ENCODE results near the gene MEN1.
"Not testable (repeated sequence)": the region's sequence is repeated elsewhere in the genome, so short reads cannot be mapped to it uniquely, and the experiment has no call there.

MEN1 gene

DNA sequence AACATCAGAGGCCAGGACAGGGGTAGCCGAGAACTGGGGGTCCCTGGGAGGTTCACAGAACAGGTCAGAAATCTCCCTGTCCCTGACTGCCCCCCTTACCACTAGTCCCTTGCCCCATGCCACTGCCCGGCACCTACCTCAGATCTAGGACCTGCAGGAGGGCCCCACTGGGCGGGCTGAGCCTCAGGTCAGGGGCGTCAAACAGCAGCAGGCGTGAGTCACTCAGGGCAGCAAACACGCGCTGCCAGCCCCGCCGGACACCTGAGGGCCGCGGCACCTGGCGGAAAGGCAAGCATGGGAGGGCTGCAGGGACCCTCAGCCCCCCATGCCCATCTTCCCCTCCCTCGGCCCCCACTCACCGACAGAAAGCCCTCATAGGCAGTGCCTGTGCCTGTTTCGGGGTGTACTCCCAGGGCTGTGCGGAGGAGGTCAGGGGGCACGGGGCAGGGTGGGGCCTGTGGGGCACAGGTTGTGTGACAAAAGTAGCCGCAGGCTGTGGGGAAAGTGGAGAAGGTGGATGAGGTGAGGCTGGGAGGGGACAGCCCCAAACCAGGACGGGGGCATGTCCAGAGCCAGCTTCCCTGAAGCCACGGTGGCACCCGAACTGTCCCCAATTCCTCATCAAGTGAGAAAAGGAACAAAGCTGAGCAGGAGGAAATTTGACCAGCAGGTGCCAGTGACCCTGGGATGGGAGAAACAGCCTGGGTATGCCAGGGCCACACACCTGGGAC, 22.3 kb upstream of the MEN1 start:
- no peak for DNase-seq

DNA sequence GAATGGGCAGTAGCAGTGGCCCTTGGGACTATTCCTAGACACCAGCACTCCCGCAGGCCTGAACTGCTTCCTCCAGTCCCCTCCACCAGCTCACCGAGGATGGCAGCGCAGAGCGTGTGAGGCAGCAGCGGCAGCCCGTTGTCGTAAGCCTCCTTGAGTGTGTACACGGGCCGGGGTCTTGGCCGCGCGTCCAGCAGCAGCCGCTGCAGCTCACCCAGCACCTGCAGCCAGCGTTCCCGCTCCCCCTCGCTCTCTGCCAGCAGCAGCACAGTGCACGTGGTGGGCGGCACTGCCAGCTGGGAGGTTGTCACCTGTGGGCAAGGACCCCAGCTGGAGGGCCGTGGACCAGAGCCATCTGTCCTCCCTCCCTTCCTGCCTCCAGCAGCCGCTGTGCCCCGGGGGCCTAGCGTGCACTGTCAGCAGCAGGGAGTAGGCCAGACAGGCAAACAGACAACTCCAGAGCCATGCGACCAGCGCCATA, 21.1 kb upstream of the MEN1 start:
- no peak for DNase-seq

DNA sequence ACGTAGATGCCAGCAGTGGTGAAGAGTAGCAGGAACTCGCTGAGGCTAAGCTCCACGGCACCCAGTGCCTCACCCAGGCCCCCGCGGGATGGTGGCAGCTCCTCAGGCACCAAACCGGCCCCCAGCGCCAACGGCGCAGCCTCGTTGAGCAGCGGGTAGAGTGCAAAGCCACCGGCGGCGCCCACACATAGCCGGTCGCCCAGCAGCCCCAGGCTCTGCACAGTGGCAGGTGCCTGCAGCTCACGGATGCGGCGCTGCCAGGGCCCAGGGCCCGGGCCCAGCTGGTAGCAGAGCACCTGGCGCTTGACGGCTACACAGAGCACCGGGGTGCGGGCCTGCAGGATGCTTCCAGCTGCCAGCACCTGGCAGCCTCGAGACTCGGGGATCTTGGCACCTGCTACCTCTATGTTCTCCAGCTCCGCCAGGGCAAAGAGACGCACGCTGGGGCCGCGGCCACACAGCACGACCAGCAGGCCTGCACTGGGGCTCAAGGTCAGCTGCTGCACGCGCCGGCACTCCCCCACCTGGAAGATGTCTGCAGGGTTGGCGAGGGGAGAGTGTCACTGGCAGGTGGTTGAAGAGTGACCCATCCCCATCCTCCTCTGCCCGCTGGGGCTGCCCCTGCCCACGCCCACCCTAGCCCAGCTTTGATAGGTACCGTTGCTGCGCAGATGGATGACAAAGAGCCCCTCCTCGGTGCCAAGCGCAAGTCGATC, 19.3 kb upstream of the MEN1 start:
- DNase-seq, result no peak

DNA sequence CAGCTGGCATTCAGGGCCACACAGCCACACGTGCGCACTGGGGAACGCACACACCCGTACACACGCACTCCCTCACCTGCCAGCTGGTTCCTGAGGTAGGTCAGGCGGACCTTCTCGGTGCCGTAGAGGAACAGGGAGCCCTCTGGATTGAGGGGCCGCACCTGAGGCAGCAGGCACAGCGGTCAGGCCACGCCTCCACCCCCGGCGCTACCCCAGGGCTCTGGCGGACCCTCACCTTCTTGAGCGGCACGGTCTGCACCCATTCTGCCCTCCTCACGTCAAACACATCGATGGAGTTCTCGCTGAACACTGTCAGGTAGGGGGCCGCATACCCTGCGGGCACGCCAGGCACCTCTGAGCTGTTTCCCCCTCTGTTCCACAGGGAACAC, 17.1 kb upstream of the MEN1 start:
- DNase-seq, result no peak

DNA sequence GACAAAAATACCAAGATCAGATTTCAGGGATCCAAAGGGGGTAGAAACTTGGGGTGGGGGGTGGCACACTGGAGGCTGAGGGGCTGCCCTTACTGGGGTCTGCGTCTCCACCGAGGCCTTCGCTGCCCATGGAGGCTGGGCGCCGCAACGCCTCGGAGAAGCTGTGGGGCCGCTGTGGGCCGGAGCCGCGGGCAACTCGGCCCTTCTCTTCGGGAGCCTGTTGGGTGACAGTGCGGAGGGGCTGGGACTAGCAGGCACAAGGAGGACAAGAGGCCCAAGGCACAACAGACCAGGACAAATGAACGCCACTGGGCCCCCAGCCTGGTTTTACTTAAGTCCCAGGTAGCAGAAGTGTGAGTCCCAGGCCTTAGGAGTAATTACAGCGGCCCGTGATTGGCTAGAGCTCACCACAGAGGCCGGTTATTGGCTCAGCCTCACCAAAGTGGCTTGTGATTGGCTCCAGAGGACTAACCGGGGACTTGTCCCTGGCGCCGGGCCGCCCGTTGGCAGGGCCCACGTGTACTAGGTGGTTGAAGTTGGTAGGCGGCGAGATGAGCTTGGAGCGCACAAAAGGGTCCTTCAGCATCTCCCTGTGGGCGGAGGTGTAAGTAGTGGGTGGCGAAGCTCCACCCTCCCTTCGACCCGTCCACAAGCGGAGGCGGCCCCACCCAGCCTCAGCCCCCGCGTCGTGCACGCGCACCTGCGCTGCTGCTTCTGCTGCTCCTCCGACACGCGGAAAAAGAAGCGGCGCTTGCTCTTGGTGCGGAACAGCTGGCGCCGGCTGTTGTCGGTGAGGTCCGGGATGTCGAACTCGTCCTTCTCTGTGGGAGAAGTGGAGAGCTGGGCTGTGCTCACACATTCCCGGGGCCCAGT, 16.5 kb upstream of the MEN1 start:
- no peak for DNase-seq

DNA sequence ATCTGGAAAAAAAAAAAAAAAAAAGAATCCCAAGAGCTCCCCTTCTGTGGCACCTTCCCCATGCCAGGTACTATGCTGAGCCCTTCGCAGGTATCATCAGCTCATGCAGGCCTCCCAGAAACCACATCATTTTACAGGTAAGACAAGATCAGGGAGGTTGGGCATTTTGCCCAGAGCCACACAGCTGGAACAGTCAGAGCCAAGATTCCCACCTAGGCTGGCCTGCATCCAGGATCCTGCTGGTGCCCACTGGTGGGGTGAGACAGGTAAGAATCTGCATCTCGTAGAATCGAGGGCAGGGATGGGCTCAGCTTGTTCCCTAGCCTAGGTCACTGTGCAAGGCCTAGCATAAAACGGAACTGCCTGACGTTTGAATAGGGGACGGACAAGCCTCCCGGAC, 15.7 kb upstream of the MEN1 start:
- DNase-seq, result no peak

DNA sequence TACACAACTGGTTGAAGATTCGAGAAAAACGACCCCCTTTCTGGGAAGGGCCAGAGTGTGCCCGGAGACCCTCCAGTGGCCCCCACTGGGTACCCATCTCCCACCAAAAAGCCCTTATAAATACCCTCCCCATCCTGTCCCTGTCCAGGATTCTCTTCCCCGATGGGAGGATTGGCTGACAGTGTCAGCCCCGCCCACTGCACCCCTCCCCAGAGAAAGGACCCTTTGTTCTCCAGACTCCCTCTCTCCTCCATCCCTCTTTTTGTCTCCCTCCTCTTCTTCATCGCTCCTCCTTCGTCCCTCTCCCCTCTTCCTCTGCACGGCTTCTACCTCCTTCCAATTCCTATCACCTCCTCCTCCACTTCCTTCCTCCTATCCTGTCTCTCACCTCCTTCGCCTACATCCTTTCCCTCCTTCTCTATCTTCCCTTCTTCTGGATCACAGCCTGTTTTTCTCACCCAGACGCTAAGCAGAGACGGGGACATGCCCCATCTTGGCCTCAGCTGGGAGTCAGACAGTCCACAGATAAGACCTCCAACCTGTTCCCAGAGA, 13.3 kb upstream of the MEN1 start:
- no peak for DNase-seq

DNA sequence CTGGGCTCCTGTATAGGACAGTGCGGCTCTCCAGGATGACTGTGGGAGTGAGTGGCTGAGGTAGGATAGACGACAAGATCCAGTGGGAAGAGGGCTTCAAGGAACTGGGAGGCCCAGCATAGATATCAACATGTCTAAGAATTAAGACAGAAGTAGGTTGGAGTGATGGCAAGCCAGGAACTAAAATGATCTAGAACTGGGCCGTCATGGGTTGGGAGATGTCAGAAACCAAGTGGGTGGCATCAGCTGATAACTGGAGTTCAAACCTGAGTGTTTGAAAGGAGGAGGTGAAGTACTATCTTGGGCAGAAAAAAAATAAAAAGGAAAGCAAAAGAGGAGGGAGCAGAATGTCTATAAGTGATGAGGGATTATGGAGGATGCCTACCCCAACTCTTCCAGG, 7.1 kb upstream of the MEN1 start:
- no peak for DNase-seq

DNA sequence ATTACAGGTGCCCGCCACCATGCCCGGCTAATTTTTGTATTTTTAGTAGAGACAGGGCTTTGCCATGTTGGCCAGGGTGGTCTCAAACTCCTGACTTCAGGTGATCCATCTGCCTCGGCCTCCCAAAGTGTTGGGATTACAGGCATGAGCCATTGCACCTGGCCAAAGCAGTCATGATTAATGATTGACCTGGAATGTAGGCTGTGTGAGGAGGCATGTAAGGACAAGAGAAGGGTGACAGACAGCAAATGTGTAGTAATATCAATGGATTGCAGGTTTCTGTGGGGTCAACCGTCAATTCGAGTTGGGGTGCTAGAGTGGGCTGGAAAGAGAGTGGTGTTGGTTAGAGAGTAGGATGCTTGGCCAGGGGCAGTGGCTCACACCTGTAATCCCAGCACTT, 5.1 kb upstream of the MEN1 start:
- DNase-seq, result not testable (repeated sequence)

DNA sequence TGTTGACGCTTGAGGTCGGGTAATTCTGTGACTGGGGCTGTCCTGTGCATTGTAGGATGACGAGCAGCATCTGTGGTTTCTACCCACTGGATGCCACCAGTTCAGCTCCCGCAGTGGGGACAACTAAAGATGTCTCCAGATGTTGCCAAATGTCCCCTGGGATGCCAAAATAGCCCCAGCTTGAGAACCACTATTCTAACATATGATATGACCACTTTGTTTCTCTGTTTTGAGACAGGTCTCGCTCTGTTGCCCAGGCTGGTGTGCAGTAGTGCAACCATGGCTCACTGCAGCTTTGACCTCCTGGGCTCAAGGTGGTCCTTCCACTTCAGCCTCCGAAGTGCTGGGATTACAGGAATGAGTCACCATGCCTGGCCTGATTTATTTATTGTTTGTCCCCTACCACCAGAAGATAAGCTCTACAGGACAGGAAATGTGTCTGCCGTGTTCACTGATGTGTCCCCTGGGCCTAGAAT, 4.4 kb upstream of the MEN1 start:
- DNase-seq, result no peak

DNA sequence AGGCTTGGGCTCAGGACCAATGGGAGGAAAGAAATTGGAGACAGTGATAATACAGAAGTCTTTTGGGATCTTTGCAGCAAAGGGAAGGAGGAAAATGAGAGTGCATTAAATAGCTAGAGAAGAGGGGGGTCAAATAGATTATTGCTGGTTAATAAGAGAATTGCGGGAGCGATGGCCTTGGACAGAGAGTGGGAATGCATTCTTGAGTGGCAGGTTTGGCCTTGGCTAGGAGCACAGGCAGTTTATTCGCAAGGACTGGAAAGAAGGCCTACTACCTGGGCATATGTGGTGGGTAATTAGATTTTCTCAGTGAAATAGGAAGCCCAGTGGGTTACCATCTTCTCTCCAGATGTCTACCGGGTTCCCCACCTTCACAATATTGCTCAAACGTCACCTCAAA, 3.5 kb upstream of the MEN1 start:
- no peak for DNase-seq

DNA sequence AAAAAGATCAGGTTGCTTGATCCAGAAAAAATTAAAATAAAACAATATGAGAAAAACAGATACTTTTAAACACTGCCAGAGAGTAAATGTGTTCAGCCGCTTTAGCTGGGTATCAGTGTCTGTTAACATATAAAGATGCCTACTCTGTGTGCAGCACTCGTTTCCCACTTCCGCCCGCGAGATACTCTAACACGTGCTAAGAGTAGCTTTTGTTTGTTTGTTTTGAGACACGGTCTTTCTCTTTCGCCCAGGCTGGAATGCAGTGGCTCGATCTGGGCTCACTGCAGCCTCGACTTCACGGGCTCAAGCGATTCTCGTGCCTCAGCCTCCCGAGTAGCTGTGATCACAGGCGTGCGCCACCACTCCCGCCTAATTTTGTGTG, 531 bp upstream of the MEN1 start:
- peak in 1 of 2 experiments; percentile 56 for DNase-seq

DNA sequence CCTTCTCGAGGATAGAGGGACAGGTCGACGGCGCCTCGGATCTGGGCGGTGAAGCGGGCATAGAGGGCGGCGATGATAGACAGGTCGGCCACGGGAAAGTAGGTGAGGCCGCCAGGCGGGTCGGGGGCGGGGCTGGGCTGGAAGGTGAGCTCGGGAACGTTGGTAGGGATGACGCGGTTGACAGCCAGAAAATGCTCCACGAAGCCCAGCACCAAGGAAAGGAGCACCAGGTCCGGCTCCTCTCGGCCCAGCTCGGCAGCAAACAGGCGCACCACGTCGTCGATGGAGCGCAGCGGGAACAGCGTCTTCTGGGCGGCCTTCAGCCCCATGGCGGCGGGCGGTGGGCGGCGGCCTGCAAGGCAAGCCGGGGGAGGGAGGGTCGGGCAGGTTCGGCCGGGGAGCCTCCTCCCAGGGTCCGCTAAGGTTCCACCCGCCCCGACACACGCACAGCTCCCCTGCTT, 540 bp downstream of the MEN1 start:
- DNase-seq, result peak in 1 of 2 experiments; percentile 19

DNA sequence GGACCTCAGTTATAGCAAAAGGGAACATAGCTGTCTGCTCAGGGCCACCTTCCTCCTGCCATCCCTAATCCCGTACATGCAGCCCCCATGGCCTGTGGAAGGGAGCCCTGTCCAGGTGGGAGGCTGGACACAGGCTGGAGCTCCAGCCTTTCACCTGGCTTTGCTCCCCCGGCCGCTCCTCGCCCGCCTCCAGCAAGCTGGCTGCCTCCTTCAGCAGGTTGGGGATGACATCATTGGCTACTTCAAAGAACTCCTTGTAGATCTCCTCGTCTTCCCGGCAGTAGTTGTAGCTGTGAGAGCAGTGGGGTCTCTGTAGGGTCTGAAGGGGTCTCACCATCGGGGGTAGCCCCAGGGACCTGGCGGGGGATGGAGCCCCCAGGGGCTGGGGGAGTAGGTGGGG, 4.9 kb downstream of the MEN1 start:
- DNase-seq, result no peak

DNA sequence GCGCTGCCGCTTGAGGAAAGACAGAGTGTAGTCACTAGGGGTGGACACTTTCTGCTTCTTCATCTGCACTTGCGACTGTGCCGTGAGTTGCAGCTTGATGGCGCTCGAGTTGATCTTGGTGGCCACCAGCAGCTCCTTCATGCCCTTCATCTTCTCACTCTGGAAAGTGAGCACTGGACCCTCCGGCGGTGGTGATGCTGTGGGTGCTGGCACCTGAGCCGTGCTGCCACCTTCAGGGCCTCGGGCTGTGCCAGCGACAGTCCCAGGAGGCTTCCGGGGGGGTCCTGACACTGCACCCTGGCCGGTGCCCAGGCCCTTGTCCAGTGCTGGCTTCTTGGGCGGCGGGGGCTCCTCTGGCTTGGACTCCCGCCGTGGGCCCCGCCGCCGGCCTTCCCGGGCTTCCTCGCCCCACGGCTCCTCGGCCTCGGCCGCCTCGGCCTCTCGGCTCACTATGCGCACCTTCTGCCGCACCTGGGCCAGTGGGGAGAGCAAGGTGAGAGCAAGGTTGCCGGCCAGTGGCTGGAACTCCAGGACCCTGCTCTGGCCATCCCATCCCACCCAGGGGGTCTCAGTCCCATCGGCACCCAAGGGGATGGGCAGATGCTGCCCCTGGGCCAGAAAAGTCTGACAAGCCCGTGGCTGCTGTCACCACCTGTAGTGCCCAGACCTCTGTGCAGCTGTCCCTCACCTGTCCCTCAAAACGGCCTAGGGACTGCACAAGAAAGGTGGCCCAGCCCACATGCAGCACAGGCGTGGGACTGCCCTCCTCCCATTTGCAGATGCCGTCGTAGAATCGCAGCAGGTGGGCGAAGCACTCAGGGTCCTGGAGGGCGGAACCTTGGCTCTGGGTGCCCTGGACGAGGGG, 5.8 kb downstream of the MEN1 start:
- DNase-seq, result no peak

DNA sequence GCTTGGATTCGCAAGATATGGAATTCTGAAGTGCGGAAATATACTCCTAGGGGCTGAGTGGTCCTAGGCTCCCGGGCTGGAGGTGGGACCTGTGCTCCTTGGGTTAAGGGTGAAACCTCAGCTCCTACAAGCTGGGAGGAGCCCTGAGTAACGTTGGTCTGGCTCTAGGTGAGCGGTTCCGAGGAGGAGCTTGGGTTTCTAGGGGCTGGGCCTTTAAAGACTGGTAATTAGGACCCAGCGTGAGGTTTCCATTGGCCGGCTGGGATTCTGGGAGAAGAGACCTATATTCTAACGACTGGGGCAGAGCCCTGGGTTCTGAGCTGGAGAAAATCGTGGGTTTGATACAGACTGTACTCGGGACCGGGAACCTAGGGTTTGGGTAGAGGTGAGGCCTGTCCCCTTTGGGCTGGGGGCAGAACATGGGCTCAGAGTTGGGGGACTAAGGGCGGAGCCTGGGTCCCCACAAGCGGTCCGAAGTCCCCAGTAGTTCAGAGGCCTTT, 6.5 kb downstream of the MEN1 start:
- DNase-seq, result peak in 1 of 2 experiments; percentile 42

DNA sequence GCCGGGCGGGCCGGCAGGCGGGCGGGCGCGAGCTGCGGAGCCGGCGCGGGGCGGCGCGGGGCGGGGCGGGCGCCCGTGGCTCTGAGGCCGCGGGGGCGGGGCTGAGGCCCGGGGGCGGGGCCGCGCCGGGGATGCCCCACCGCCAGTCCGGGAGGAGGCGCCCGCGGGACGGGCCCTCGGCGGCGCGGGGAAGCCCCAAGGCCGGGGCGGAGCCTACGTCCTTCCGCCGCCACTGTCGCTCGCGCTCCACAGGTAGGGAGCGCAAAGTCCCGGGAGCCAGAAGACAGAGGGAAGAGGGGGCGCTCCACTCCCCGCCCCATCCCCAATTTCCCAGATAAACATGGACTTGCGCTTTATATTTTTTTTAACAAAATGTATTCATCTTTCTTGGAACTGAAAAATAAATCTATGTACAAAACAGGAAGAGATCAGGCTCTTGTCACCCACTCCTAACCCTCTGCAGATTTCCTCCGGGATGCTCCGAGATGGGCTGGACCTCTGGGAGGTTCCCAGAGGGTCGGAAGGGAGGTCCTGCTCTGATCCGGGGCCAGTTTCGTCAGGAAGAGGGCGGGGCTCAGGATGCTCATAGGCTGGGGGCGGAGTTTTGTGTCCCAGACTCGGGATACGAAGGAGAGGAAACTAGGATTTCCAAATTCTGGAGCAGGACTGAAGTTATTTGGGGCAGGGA, 7.0 kb downstream of the MEN1 start, which contains the start of gene MAP4K2:
Gene MAP4K2 (minus strand): TSS at position 57 of the 688 bp plus-strand sequence. CDS start 65 bp downstream, outside the sequence.
- peak; percentile 72 to 85 for DNase-seq

DNA sequence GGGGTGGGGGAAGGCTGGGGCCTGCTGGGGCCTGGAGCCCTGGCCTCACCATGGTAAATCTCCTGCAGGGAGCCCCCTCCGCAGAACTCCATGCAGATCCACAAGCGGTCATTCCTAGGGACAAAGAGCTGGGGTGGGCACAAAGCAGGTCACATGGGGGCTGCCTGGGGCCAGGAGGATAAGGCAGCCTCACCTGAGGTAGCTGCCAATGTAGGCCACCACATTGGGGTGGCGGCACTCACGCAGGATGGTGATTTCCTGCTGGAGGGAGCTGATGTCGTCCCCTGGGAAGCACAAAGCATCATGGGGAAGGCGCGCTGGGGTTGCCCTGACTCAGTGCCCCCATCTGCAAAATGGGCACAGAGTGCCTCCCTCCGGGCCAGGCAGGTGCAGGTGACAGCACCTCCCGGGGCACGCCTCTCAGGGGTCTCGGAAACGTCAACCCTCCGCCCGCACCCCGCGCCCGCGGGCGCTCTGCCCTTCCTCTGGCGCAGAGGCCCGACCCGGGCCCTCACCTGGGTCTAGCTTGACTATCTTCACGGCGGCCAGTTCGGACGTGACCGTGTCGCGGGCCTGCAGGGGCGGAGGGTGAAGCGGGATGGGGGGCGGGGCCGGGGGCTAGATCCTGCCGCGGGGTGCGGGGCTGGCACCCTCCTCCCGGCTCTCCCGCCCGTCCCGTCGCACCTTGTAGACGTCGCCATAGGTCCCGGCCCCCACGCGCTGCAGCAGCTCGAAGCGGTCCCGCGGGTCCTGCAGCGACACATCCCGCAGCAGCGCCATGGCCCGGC, 7.8 kb downstream of the MEN1 start:
- DNase-seq, result peak in 1 of 2 experiments; percentile 41

DNA sequence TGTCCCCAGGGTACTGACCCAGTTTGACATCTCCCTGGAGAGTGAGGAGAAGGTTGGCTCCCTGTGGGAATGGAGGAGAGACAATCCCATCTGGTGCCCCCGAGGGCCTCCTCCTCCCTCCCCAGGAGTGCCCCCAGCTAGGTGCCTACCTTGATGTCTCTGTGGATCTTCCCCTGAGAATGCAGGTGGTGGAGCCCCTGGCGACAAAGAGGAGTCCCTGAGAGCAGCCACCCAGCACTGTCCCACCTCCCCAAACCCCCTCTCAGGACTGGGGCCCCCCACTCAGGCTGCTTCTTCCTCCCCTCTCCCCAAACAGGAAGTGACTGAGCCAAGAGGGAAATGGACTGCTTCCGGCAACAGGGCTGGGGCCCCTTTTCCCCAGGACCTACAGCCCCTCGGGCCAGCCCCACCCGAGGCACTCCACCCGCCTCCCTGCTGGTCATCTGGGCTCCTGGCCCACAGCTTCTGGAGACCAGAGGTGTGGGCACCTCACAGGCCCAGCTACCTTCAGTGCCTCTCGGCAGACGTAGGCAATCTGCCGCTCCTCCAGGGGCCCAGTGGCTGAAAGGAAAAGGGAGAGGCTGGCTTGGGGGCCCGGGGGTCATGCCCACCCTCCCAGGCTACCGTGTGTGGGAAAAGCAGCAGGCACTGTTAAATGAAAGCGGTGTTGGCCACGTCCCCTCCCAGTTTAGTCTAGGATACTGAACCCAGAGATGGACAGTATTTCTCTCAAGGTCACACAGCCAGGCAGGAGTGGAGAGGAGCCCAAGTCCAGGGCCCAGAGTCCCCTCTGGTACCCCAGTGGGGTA, 8.6 kb downstream of the MEN1 start:
- no peak for DNase-seq

Measured in SW 1271 (cell line).